Body of pancreas (tissue), 4 donors: ENCODE measurements around the gene PECR. TPM values are rescaled to one million over a fixed set of nuclear protein-coding genes. Genes with fewer than 3 reads are reported as not detected.

Source experiments
- ATAC-seq: fragments of 150-250 bp; one replicate; pipeline ENCODE4 v1.9.1; 2016
- DNase-seq, 4 donors: peaks; one replicate each; pipeline ENCODE4 v3.0.0-alpha.2; 2019
- H3K27ac ChIP-seq, 4 donors: fragments of 200-600 bp; sonication (generic); 1 replicate in 3 of 4; 2 replicates in 1 of 4; pipeline versions ENCODE4 v1.5.1 to v1.6.1; 2016 to 2019; ENCODE audit warnings: mild to moderate bottlenecking in 1 of 4, mixed read lengths in 1 of 4, moderate library complexity in 1 of 4
- H3K27me3 ChIP-seq, 2 donors: fragments of 200-600 bp; sonication (generic); one replicate each; pipeline ENCODE4 v1.6.0; 2016; ENCODE audit warnings: mild to moderate bottlenecking in 1 of 2
- H3K36me3 ChIP-seq, 2 donors: fragments of 200-600 bp; sonication (generic); replicated peaks in 1 of 2; 2 replicates each; pipeline ENCODE4 v1.5.1; 2016; ENCODE audit warnings: low read depth in 2 of 2; ENCODE audit not compliant: insufficient read depth in 1 of 2
- H3K4me1 ChIP-seq: fragments of 200-600 bp; sonication (generic); one replicate; pipeline ENCODE4 v1.6.0; 2016
- H3K4me3 ChIP-seq, 2 donors: fragments of 200-600 bp; sonication (generic); 1 replicate in 1 of 2; 2 replicates in 1 of 2; pipeline ENCODE4 v1.5.1; 2016 to 2019
- H3K9me3 ChIP-seq, 3 donors: fragments of 200-600 bp; sonication (generic); 1 replicate in 2 of 3; 2 replicates in 1 of 3; pipeline ENCODE4 v1.5.1; 2016
- CTCF ChIP-seq, 7 experiments: fragments of 450-650 bp in 4 of 7; fragments of 200-600 bp in 3 of 7; sonication (generic) in 3 of 7; IDR thresholded peaks; one replicate each; pipeline ENCODE4 v1.5.1; 2016 to 2019; ENCODE audit warnings: antibody characterized with exemption in 7 of 7
- POLR2A ChIP-seq, 3 donors: fragments of 450-650 bp; IDR thresholded peaks; one replicate each; pipeline ENCODE4 v1.6.1; 2016; ENCODE audit warnings: antibody characterized with exemption in 3 of 3, mild to moderate bottlenecking in 2 of 3
- WGBS, 2 donors: methylation state at CpG; one replicate each; pipeline ENCODE4 v1.1.5; 2017; 5-methylcytosine and 5-hydroxymethylcytosine counted together
- intact Hi-C: fragments of 100-400 bp; cut with DNase I; formaldehyde crosslinking; loops from one replicate; pipeline ENCODE4 v1.15.1; 2023
- total RNA-seq, 2 donors: library from RNA; depleted of rRNA; stranded (reverse); fragments of >200 nt; gene quantifications; one replicate each; pipeline ENCODE4 v1.1.0, GENCODE V29; 2016

Gene PECR
- total RNA-seq, 2 donors from 2014 or later, result 5.9 to 6.5 TPM

- ATAC-seq (no peak), DNase-seq (no peak)
- no peaks in the 10 kb centered on the region for H3K36me3 ChIP-seq
- 81 to 86% methylated on average over 6 of the region's 6 CpGs for WGBS, 2 donors
- no peaks in the 10 kb centered on the region for H3K27me3 ChIP-seq
- H3K4me1 ChIP-seq, result no peaks in the 10 kb centered on the region
- TF ChIP-seq CTCF (IDR thresholded peaks at IDR 0.05) (no peak), POLR2A (IDR thresholded peaks at IDR 0.05) (no peak)
- intact Hi-C loops, result no loop called here
- H3K4me3 ChIP-seq, result no peak overlapping the region
- H3K9me3 ChIP-seq, result no peaks in the 10 kb centered on the region
- no peak overlapping the region for H3K27ac ChIP-seq
These were observed 11.4 kb downstream of the PECR start for GRCh38 chr2:216070195-216070594.

GRCh38 chr2:216069028-216069427, 12.6 kb downstream of the PECR start:
- Histone ChIP-seq H3K9me3 (no peaks in the 10 kb centered on the region), H3K27ac (no peak overlapping the region), H3K4me1 (no peaks in the 10 kb centered on the region), H3K27me3 (no peaks in the 10 kb centered on the region), H3K4me3 (no peak overlapping the region), H3K36me3 (peaks cover 0 to 1% of the 10 kb centered on the region in 2 donors)
- ATAC-seq, result no peak
- intact Hi-C loops, result no loop called here
- DNase-seq, result no peak
- no peak for TF ChIP-seq POLR2A (IDR thresholded peaks at IDR 0.05)
- WGBS, 2 donors, result 81 to 91% methylated on average over 2 of the region's 2 CpGs

GRCh38 chr2:216066230-216066629, 15.4 kb downstream of the PECR start:
- TF ChIP-seq POLR2A (IDR thresholded peaks at IDR 0.05), result no peak
- no peak for TF ChIP-seq CTCF (IDR thresholded peaks at IDR 0.05)
- Histone ChIP-seq H3K27ac (no peak overlapping the region), H3K36me3 (peaks cover 0 to 1% of the 10 kb centered on the region in 2 donors), H3K9me3 (no peaks in the 10 kb centered on the region), H3K4me1 (no peaks in the 10 kb centered on the region), H3K27me3 (no peaks in the 10 kb centered on the region), H3K4me3 (no peak overlapping the region)
- ATAC-seq (no peak), DNase-seq (no peak)
- 87 to 88% methylated on average over 5 of the region's 5 CpGs for WGBS, 2 donors
- intact Hi-C loops, result no loop called here

- TF ChIP-seq POLR2A (IDR thresholded peaks at IDR 0.05) (no peak), CTCF (IDR thresholded peaks at IDR 0.05) (no peak)
- Histone ChIP-seq H3K36me3 (peaks cover 0 to 1% of the 10 kb centered on the region in 2 donors), H3K4me3 (no peak overlapping the region), H3K27me3 (no peaks in the 10 kb centered on the region), H3K27ac (no peak overlapping the region), H3K4me1 (no peaks in the 10 kb centered on the region), H3K9me3 (no peaks in the 10 kb centered on the region)
- WGBS, 2 donors, result 74 to 87% methylated on average over 1 of the region's 1 CpG
- DNase-seq, result no peak
- no peak for ATAC-seq
- intact Hi-C loops, result no loop called here
These were observed 16.9 kb downstream of the PECR start for GRCh38 chr2:216064665-216065064.

GRCh38 chr2:216064014-216064630, 17.5 kb downstream of the PECR start:
- WGBS, 2 donors, result 85 to 94% methylated on average over 2 of the region's 2 CpGs
- no peak for DNase-seq
- intact Hi-C loops, result no loop called here
- no peak for TF ChIP-seq POLR2A (IDR thresholded peaks at IDR 0.05)
- no peak for TF ChIP-seq CTCF (IDR thresholded peaks at IDR 0.05)
- no peak for ATAC-seq
- H3K4me3 ChIP-seq, result no peak overlapping the region
- no peaks in the 10 kb centered on the region for H3K27me3 ChIP-seq
- no peaks in the 10 kb centered on the region for H3K4me1 ChIP-seq
- H3K9me3 ChIP-seq, result no peaks in the 10 kb centered on the region
- H3K27ac ChIP-seq, result no peak overlapping the region
- peaks cover 0 to 1% of the 10 kb centered on the region in 2 donors for H3K36me3 ChIP-seq
